Stimulated activated CD4-positive, alpha-beta T cell treated with anti-CD3 and anti-CD28 coated beads, Interleukin-12 subunit alpha, Interleukin-12 subunit beta, amount 100 ng/mL, for 4 hours (primary cell): Measurements from ENCODE around the gene FOXL1.

Experiments
- DNase-seq: peaks from one replicate; pipeline ENCODE4 v3.0.0-alpha.2; 2020

Gene FOXL1

GRCh38 chr16:86568677-86569623 lies 9.4 kb upstream of the FOXL1 start:
- DNase-seq: no peak

DNA sequence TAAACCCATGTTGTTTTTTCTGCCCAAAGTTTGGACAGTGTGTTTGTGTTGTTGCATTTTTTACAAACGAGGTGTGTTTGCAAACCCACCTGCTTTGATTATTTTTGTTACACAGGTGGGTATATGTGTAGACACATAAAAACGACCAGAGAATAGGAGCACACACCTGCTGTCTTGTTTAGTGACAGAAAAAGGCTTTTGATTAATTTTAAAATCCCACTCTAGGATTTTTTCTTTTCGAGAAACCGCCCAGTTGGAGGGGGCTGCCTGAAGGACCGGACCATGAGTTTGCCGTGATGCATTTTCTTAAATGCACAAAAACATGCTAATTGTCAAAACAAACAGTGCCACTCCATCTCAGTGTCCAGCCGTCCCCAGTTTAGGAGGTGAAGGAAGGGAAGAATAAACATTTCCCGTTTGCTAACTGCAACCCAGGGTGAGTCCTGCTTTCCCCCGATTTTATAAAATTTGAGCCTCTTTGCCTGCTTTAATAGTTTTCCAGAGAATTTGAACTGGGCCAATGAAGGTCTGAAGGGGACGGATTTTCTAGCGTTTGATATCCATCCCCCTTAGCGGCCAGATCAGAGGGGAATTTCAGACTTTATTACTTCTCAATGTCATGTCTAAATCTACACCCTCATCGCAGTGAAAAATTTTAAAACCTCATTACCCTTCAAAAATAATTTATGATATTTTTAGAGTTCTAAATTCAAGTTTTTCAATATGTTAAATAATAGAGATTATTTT lies 8.5 kb upstream of the FOXL1 start:
- DNase-seq: no peak

DNA sequence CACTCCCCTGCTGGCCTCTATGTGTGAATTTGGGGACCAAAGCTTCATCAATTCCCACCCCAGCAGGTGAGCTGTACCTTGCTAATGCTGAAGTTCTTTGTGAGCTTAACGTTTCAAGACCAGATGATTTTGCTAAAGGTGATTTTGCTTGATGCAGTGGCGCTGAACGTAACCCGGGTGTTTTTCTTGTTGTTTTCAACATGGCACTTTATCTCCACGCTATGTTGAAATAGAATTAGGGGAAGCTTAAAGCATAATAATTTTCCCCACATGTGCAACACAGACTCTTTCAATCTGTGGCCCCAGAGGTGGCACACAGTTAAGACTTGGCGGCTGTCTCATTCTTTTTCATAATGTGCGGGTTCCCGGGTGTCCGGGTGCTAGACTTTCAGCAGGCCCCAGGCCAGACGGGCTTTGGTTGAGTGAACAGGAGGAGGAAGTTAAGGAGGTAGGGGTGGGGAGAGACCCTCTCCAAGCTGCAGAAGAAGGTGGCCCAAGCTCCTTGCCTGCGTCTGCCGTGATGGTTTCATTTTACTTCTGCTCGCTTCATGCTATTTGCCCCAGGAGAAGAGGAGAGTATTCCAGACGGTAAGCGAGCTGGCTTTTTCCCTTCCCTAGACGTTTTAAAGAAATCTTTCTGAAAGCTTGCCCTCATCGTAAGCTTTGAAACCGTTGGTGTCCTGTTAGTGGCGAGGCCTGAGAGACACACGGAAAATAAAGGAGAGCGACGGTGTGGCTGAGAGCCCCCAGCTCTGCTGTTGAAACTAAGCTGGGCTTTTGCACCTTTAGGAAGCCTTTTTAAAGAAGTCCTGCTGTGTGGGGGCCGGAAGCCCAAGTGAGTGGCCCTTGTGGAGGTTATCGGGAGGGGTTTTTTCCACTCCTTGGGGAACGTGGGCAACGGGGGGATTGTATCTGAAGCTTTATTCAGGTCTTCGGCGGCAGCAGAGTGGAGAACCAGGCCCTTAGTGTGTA lies 7.5 kb upstream of the FOXL1 start:
- no peak for DNase-seq

GRCh38 chr16:86571530-86571915 lies 6.8 kb upstream of the FOXL1 start:
- DNase-seq: no peak

DNA sequence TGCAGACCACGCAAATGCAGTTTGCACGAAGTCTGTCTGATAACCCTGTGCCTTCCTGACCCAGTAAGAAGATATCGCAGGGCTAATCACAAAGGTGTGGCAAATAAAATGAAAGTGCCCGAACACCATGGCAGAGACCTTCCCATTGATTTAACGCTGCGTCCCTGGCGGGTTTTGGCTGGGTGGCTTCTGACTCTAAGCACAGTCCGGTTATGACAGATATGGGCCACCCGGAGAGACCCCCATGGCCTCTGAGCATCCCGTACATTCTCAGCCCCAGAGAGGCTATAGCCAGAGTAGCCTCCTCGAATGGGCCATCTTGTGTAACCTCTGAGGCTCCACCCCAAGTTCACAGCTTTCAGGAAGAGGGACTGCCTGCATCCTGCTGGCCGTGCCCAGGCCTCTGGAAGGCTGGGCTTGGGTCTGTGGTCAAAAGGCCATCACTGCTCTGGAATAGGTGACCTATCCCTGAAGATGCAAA lies 6.3 kb upstream of the FOXL1 start:
- no peak for DNase-seq

- DNase-seq: no peak
Measured at GRCh38 chr16:86572606-86573005, 5.7 kb upstream of the FOXL1 start.

GRCh38 chr16:86573215-86573614 lies 5.1 kb upstream of the FOXL1 start:
- DNase-seq: no peak

DNA sequence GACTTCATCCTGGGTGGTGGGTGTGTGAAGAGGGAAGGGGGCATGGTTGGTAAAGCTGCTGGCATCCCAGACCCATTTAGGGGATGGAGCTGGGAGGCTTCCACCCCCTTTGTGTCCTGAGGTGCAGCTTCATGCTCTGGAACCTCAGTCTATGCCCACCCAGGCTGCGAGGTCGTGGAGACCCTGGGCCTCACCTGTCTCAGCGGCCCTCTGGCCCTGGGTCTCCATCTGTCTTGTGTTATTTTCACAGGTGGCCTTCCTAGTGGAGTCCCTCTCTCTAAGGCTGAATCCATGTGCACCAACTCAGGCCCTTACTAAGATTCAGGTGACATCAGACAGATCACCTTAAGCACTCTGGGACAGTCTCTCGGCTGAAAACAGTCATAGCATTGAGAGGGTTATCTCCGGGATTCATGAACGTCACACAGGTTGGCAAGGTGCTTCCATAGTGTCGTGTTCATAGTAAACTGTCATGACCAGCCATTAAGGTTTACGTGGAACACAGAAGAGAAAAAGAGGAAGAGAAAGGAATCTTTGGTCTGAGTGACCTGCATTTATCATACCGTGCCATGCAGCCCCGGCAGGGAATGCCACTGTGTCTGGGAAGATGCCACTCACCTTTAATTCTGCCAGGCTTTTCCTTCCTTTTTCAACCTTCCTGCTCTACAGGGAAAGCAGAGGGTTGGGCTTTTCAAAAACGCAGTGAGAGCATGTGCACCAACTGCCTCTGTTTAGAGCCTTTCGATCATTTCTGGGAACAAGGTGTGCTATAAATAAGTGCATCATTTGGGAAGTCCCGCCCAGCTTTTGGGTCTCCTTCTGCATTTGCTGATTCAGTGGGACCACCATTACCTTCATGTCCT lies 4.5 kb upstream of the FOXL1 start:
- DNase-seq: no peak

DNA sequence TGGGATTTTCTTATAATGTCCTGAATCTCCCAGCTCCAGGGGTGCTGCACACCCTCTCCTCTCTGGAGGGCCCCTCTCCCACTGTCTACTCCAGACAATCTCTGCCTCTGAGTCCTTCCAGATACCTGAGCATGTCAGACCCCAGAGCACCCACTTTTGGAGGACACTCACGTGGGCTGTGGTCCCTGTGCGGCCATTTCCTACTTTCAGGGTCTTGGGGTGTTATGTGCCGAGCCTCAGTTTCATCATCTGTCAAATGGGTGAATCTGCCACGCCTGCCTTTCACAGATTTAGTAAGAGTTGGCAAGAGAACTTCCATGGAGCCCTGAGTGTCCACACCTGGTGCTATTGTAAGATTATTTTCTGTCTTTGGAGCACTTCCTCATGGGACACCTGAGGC lies 3.7 kb upstream of the FOXL1 start:
- no peak for DNase-seq

DNA sequence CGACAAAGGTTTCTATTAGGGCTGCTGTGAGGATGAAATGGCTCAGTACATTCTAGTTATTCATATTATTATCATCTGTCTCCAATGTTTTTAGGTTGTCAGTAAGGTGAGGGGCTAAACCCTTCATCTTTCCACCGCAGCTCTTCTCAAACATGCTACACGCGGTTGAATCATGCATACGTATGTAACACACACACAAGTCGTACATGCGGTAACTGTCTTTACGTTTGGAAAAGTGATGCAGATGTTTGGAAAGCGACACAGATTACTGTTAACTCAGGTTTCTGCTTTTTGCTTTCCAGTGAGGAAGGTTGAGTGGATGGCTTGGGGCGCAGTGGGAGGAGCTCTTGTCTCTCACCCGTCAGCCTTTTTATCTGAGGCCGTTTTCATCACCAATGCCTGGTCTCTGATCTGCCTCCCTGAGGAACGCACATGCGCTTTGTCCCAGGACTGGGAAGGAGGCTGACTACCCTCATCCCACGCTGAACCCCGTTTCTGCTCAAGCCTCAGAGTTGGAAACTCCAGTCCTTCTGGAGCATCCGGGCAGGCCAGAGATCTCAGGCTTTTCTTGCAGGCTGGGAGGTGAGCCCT lies 3.2 kb upstream of the FOXL1 start:
- no peak for DNase-seq

- DNase-seq: peak; percentile 43
Measured at GRCh38 chr16:86575754-86576557, 2.4 kb upstream of the FOXL1 start.

DNA sequence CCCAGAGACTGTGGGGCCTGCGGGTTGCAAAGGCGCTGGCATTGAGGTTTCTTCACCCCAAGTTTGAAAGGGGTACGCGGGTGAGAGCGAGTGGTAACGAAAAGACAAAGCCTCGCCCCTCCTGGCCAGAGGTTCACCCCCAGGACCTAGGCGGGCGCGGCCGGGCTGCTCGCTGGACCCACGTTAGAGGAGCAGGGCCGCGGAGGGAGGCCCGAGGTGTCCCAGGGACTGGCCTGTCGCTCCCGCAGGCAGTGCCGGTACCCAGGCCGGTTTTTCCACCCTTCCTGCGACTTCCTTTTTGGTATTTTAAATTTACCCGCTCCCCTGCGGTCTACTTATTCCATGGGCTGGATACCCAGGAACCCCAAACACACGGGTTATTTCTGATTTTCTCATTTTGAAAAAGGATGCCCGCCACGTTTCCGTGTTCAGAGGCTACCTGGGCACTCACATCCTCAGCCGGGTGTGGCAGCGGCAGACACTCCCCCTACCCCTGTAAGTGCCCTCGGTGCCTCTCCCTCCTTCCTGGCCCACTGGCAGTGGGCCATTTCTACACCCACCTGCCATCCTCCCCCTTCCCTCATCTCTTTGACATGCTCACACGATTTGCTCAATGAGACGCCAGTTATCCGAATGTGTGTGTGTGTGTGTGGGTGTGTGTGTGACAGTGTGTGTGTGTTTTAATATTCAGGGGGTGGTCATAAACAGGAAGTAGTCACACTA lies 1.6 kb upstream of the FOXL1 start:
- DNase-seq: no peak

DNA sequence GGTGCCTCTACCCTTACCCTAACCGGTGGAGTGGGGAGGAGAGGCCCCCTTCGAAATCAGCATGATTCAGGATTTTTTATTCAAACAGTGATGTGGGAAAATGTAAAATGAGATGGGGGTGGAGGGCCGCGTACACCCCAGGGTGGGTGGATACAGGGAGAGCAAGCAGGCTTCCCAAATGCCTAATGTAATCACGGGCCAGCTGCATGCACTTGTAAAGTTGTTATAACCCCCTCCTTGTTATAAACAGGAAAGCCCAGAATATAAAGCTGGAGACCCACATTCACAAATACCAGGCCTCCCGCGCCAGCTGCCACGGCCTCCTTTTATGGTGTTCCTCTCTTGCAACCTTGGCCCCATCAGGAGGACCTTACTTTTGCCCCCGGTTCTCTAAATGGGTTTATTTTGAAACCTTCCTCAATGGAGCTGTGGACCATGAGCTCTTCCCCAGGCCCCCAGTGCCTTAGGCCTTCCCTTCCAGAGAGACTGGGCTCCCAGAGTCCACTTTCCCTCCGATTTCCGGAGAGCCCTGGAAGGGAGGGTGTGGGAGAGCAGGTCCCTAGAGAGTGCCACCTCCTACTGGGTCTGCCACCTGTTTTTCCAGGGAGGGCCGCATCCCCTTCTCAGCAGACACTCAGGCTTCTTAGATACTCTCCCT lies 906 bp upstream of the FOXL1 start:
- DNase-seq: no peak

- no peak for DNase-seq
Measured at GRCh38 chr16:86578611-86579267, 390 bp downstream of the FOXL1 start.

- DNase-seq: no peak
Measured at GRCh38 chr16:86579268-86580062, 1.1 kb downstream of the FOXL1 start.

DNA sequence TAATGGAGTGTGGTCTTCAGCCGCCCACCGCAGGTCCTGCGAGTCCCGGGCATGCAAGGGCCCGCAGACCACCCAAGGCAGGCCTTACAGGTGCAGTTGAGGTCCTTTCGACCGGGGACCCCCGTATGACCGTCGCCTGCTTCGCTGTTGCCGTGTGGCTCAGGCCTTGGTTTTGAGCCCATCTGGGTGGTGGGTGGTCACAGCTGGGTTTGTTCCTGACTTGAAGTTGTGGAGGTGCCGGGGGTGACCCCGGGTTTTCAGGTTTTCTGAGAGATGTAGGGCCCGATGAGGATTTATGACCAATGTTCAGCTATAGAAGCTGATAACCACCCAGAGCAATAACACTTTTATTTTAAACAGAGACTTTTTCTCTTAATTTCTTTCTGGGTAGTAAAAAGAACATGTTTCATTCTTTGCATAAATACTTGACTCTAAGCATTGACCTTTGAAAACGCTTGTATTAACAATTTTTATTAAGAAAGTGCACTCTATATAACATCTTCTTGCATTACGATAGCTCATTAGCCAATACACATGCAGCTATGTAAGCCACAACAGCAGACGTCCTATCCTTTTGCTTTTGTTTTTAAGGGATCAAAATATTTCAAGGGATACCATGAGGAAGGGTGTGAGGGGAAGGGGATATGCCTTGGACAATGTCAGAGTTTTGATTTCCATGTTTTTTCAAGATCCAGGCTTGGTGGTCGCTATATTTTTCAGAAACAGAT lies 1.9 kb downstream of the FOXL1 start:
- no peak for DNase-seq

GRCh38 chr16:86580791-86581170 lies 2.4 kb downstream of the FOXL1 start:
- no peak for DNase-seq
